Caco-2 (cell line): Measurements from ENCODE around the gene PLXNA1. TPM values are rescaled to one million over a fixed set of nuclear protein-coding genes. Genes with fewer than 3 reads are reported as not detected.

Source experiments
- BruUV-seq: library from RNA; stranded (reverse); fragments of 400-500 nt; replicated peaks from 2 replicates; lab custom pipeline; 2021; lab: Mats Ljungman, UMichigan
- CTCF ChIA-PET: fragments of 300-600 bp; sonication (Branson Sonifier 250); formaldehyde crosslinking; loops from one replicate; lab custom pipeline; 2022; ENCODE audit warnings: antibody characterized with exemption; lab: Charles Lee
- POLR2A ChIA-PET: fragments of 300-600 bp; sonication (Branson Sonifier 250); formaldehyde crosslinking; loops from one replicate; lab custom pipeline; 2022; ENCODE audit warnings: antibody characterized with exemption; lab: Charles Lee
- DNase-seq, 2 experiments: peaks; one replicate each; pipeline versions ENCODE4 v3.0.0 to v3.0.0-alpha.2; 2020 to 2022
- H3K27me3 ChIP-seq: replicated peaks from 2 replicates; pipeline ENCODE4 v1.6.0; 2011; ENCODE audit warnings: low read length; ENCODE audit not compliant: control insufficient read depth, insufficient read depth
- H3K36me3 ChIP-seq: 2 replicates; pipeline ENCODE4 v1.5.1; 2011; ENCODE audit warnings: low read length; ENCODE audit not compliant: control insufficient read depth, insufficient read depth
- H3K4me1 ChIP-seq: fragments of 250-450 bp; sonication (Bioruptor Pico); 2 replicates; pipeline ENCODE4 v1.5.1; 2020; ENCODE audit warnings: mild to moderate bottlenecking
- H3K4me3 ChIP-seq: 2 replicates; pipeline ENCODE4 v1.5.1; 2011; ENCODE audit warnings: low read depth, mild to moderate bottlenecking, control low read depth, low read length
- H3K9me3 ChIP-seq: fragments of 250-450 bp; sonication (Bioruptor Pico); 2 replicates; pipeline ENCODE4 v1.5.1; 2020; ENCODE audit warnings: mild to moderate bottlenecking, moderate library complexity
- H3K27ac Mint-ChIP-seq: one replicate; pipeline ENCODE4 v1.8.0; 2022; ENCODE audit warnings: mixed read lengths; ENCODE audit not compliant: unreplicated experiment
- H3K27me3 Mint-ChIP-seq: one replicate; pipeline ENCODE4 v1.8.0; 2022; ENCODE audit warnings: mixed read lengths; ENCODE audit not compliant: insufficient read depth, unreplicated experiment
- H3K36me3 Mint-ChIP-seq: one replicate; pipeline ENCODE4 v1.8.0; 2022; ENCODE audit warnings: mild to moderate bottlenecking, mixed read lengths; ENCODE audit not compliant: insufficient read depth, unreplicated experiment
- H3K4me1 Mint-ChIP-seq: one replicate; pipeline ENCODE4 v1.8.0; 2022; ENCODE audit warnings: low read depth, mixed read lengths; ENCODE audit not compliant: unreplicated experiment
- H3K4me3 Mint-ChIP-seq: one replicate; pipeline ENCODE4 v1.8.0; 2022; ENCODE audit warnings: mild to moderate bottlenecking, moderate library complexity, mixed read lengths; ENCODE audit not compliant: unreplicated experiment
- H3K9me3 Mint-ChIP-seq: one replicate; pipeline ENCODE4 v1.8.0; 2022; ENCODE audit warnings: mixed read lengths; ENCODE audit not compliant: unreplicated experiment
- intact Hi-C: fragments of 100-400 bp; cut with micrococcal nuclease; formaldehyde crosslinking; loops from one replicate; pipeline ENCODE4 v1.10.0; 2022; ENCODE audit not compliant: unreplicated experiment
- total RNA-seq: library from RNA; stranded (reverse); gene quantifications from 2 replicates; pipeline ENCODE4 v1.2.3, GENCODE V29; 2022
- TF ChIP-seq, protein P1 (sequence below), 2 experiments: fragments of 200-600 bp in 1 of 2; IDR thresholded peaks; 1 replicate in 1 of 2; 2 replicates in 1 of 2; pipeline versions ENCODE4 v1.5.1 to v1.8.0; 2011 to 2022; ENCODE audit warnings: antibody characterized with exemption in 1 of 2, control low read depth in 1 of 2, inconsistent platforms in 1 of 2, low read depth in 1 of 2, low read length in 1 of 2, mild to moderate bottlenecking in 1 of 2, moderate library complexity in 1 of 2; ENCODE audit not compliant: insufficient read depth in 1 of 2, severe bottlenecking in 1 of 2, unreplicated experiment in 1 of 2

Gene PLXNA1
- total RNA-seq, 1 experiment from 2014 or later: 95.1 TPM

DNA sequence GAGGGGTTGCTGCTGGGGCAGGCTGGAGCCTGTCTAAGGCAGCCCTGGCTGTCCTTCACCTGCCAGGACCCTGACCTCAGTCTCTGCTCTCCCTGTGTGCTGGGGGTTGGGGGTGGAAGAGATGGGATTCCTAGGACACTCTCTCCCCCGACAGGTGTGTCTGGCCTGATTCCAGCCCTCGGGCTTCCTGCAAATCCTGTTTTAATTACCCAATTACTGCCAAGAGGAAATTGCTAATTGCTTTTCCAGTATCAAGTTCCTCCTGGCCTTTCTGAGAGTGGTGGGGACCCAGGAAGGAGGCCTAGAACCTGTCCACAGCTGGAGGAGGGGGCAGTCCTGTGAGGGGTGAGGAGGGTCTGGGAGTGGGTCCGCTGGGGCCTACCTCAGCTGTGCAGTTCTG, 15.8 kb downstream of the PLXNA1 start:
- Mint-ChIP-seq H3K9me3 (no peaks in the 10 kb centered on the region), H3K36me3 (peaks cover 23% of the 10 kb centered on the region), H3K4me1 (no peaks in the 10 kb centered on the region), H3K27me3 (no peaks in the 10 kb centered on the region), H3K4me3 (no peak overlapping the region), H3K27ac (no peak overlapping the region)
- ChIA-PET CTCF (no interaction called here), POLR2A (no interaction called here)
- intact Hi-C loops: no loop called here
- no peaks in the 10 kb centered on the region; the same call in none of the 2 replicates for H3K36me3 ChIP-seq
- no peaks in the 10 kb centered on the region for H3K4me1 ChIP-seq
- TF ChIP-seq, protein P1, sequence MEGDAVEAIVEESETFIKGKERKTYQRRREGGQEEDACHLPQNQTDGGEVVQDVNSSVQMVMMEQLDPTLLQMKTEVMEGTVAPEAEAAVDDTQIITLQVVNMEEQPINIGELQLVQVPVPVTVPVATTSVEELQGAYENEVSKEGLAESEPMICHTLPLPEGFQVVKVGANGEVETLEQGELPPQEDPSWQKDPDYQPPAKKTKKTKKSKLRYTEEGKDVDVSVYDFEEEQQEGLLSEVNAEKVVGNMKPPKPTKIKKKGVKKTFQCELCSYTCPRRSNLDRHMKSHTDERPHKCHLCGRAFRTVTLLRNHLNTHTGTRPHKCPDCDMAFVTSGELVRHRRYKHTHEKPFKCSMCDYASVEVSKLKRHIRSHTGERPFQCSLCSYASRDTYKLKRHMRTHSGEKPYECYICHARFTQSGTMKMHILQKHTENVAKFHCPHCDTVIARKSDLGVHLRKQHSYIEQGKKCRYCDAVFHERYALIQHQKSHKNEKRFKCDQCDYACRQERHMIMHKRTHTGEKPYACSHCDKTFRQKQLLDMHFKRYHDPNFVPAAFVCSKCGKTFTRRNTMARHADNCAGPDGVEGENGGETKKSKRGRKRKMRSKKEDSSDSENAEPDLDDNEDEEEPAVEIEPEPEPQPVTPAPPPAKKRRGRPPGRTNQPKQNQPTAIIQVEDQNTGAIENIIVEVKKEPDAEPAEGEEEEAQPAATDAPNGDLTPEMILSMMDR (IDR thresholded peaks at IDR 0.05; ENCODE audit: insufficient read depth in 1 of 2, low read depth in 1 of 2, low read length in 1 of 2, severe bottlenecking in 1 of 2, unreplicated experiment in 1 of 2): no peak
- no peak for DNase-seq
- H3K9me3 ChIP-seq: no peaks in the 10 kb centered on the region
- H3K27me3 ChIP-seq: no peaks in the 10 kb centered on the region
- H3K4me3 ChIP-seq: no peak overlapping the region
- no TSS peak for BruUV-seq

DNA sequence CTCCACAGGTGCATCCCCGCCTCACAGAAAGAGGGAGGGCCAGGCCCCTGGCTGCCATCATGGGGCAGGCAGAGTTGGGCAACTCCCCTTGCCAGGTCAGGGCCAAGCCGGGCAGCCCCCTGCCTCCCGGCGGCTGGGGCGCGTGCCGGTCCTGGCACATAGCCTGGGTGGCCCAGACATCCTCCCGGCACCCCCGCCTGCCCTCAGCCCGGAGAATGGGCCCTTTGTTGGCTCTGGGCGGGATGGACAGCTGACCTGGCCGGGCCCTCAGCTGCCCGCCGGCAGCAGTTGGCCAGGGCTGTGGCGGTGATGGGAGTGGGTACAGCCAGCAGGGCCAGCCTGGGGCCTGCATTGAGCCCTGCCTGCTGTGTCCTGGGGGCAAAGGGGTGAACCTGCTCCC, 16.5 kb downstream of the PLXNA1 start:
- Mint-ChIP-seq H3K9me3 (no peaks in the 10 kb centered on the region), H3K36me3 (peaks cover 27% of the 10 kb centered on the region), H3K4me3 (no peak overlapping the region), H3K27ac (no peak overlapping the region), H3K27me3 (no peaks in the 10 kb centered on the region), H3K4me1 (no peaks in the 10 kb centered on the region)
- Histone ChIP-seq H3K27me3 (no peaks in the 10 kb centered on the region), H3K9me3 (no peaks in the 10 kb centered on the region), H3K36me3 (no peaks in the 10 kb centered on the region; the same call in 1 of the 2 replicates), H3K4me1 (no peaks in the 10 kb centered on the region), H3K4me3 (no peak overlapping the region)
- ChIA-PET POLR2A (no interaction called here), CTCF (no interaction called here)
- intact Hi-C loops: no loop called here
- DNase-seq: no peak
- no TSS peak for BruUV-seq
- TF ChIP-seq, protein P1 (IDR thresholded peaks at IDR 0.05; ENCODE audit: insufficient read depth in 1 of 2, low read depth in 1 of 2, low read length in 1 of 2, severe bottlenecking in 1 of 2, unreplicated experiment in 1 of 2): no peak

DNA sequence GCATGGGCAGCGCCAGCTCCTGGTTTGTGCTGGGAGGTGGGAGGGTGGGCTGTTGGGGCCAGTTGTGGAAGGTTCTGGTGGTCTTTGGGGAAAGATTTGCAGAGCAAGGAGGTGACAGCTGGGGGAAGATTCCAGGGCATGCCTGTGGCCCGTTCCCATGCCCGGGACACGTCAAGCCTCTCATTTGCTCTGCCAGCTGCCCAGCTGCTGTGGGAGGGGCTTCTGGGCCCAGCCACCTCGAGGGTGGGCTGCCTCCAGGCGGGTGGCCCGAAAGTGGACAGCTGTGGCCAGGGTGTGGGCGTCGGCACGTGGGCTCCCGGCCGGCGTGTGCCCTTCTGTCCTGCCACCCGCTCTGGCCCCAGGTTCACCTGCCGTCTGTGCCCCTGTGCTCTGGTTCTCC, 17.2 kb downstream of the PLXNA1 start:
- H3K4me3 Mint-ChIP-seq: no peak overlapping the region
- no peaks in the 10 kb centered on the region for H3K9me3 Mint-ChIP-seq
- Histone ChIP-seq H3K4me1 (no peaks in the 10 kb centered on the region), H3K4me3 (no peak overlapping the region), H3K27me3 (no peaks in the 10 kb centered on the region), H3K9me3 (no peaks in the 10 kb centered on the region), H3K36me3 (no peaks in the 10 kb centered on the region; the same call in 1 of the 2 replicates)
- DNase-seq: no peak
- no peaks in the 10 kb centered on the region for H3K27me3 Mint-ChIP-seq
- intact Hi-C loops: no loop called here
- H3K4me1 Mint-ChIP-seq: no peaks in the 10 kb centered on the region
- no TSS peak for BruUV-seq
- POLR2A ChIA-PET: no interaction called here
- CTCF ChIA-PET: no interaction called here
- no peak overlapping the region for H3K27ac Mint-ChIP-seq
- peaks cover 25% of the 10 kb centered on the region for H3K36me3 Mint-ChIP-seq
- TF ChIP-seq, protein P1 (IDR thresholded peaks at IDR 0.05; ENCODE audit: insufficient read depth in 1 of 2, low read depth in 1 of 2, low read length in 1 of 2, severe bottlenecking in 1 of 2, unreplicated experiment in 1 of 2): no peak
